ENCODE results near the gene AMOT. TPM values are rescaled to one million over a fixed set of nuclear protein-coding genes. Genes with fewer than 3 reads are reported as not detected.

AMOT gene
- polyA plus RNA-seq, 1 of the 3 experiments (the other 2 are of a cell fraction): 3.4 TPM

GRCh38 chrX:112774142-112774541 lies 66.5 kb downstream of the AMOT start:
- TF ChIP-seq JUND (IDR thresholded peaks at IDR 0.05) (no peak), SMC3 (IDR thresholded peaks at IDR 0.05; ENCODE audit: low read depth, low read length) (no peak), POLR2AphosphoS5 (IDR thresholded peaks at IDR 0.05; ENCODE audit: low read depth, low read length) (no peak), MXI1 (IDR thresholded peaks at IDR 0.05; ENCODE audit: low read depth, low read length) (no peak), CTCF (IDR thresholded peaks at IDR 0.05) (no peak), ZBTB33 (IDR thresholded peaks at IDR 0.05; ENCODE audit: borderline replicate concordance, low read depth) (no peak), IRF3 (IDR thresholded peaks at IDR 0.05; ENCODE audit: low read depth, low read length) (no peak), GABPA (IDR thresholded peaks at IDR 0.05; ENCODE audit: low read depth) (no peak), RAD21 (IDR thresholded peaks at IDR 0.05; ENCODE audit: low read length) (no peak), USF2 (IDR thresholded peaks at IDR 0.05; ENCODE audit: borderline replicate concordance, low read depth, low read length) (no peak), SIN3A (IDR thresholded peaks at IDR 0.05; ENCODE audit: borderline replicate concordance, low read depth, low read length) (no peak), GATA2 (CRISPR knock-in tag; IDR thresholded peaks at IDR 0.05) (no peak), MAX (IDR thresholded peaks at IDR 0.05; ENCODE audit: low read depth) (no peak), FOSL2 (IDR thresholded peaks at IDR 0.05; ENCODE audit: borderline replicate concordance, low read depth) (no peak), REST (IDR thresholded peaks at IDR 0.05; ENCODE audit: low read depth, low read length) (no peak), RCOR1 (IDR thresholded peaks at IDR 0.05; ENCODE audit: low read length) (no peak)
- DNase-seq: no peak
- no peak overlapping the region for H3K9ac ChIP-seq
- ChIA-PET POLR2A (no interaction called here), CTCF (no interaction called here)
- no peak overlapping the region for H3K27ac ChIP-seq (ENCODE audit: low read depth in 2 of 2, low read length in 1 of 2)
- H3F3A ChIP-seq (replicated peaks; ENCODE audit: insufficient read depth): no peaks in the 10 kb centered on the region
- H2AFZ ChIP-seq (ENCODE audit: low read depth): no peak overlapping the region
- no peaks in the 10 kb centered on the region for H3K36me3 ChIP-seq (replicated peaks in 1 of 2; ENCODE audit: control insufficient read depth in 1 of 2, insufficient read depth in 2 of 2, low read length in 1 of 2)
- H3K79me2 ChIP-seq (ENCODE audit: insufficient read depth): no peaks in the 10 kb centered on the region
- no peaks in the 10 kb centered on the region for H4K20me1 ChIP-seq (ENCODE audit: insufficient read depth)
- H3K4me3 ChIP-seq (ENCODE audit: low read depth in 2 of 2, low read length in 1 of 2): no peak overlapping the region
- no peaks in the 10 kb centered on the region for H3K9me3 ChIP-seq
- 31% methylated on average over 4 of the region's 4 CpGs for WGBS (ENCODE audit: low lambda C conversion rate)
- no peaks in the 10 kb centered on the region for H3K27me3 ChIP-seq (ENCODE audit: insufficient read depth)
- no peaks in the 10 kb centered on the region for H3K9me2 ChIP-seq
- H3K4me1 ChIP-seq (ENCODE audit: control insufficient read depth in 1 of 2, insufficient read depth in 2 of 2, low read depth in 1 of 2, low read length in 1 of 2): no peaks in the 10 kb centered on the region
- H3K4me2 ChIP-seq: no peak overlapping the region
